HG03469 (cell line): ENCODE measurements around the gene FGFR2.

Experiments used
- ATAC-seq: cut with Tn5 transposase; IDR thresholded peaks from one replicate; pipeline ENCODE4 v1.9.1; 2021; ENCODE audit warnings: mild to moderate bottlenecking, moderate library complexity, moderate number of reproducible peaks; ENCODE audit not compliant: unreplicated experiment

FGFR2 gene

GRCh38 chr10:121497513-121498470 lies 100.5 kb downstream of the FGFR2 start:
- ATAC-seq: no peak

- no peak for ATAC-seq
These were observed 102.5 kb downstream of the FGFR2 start for GRCh38 chr10:121495719-121496118.

DNA sequence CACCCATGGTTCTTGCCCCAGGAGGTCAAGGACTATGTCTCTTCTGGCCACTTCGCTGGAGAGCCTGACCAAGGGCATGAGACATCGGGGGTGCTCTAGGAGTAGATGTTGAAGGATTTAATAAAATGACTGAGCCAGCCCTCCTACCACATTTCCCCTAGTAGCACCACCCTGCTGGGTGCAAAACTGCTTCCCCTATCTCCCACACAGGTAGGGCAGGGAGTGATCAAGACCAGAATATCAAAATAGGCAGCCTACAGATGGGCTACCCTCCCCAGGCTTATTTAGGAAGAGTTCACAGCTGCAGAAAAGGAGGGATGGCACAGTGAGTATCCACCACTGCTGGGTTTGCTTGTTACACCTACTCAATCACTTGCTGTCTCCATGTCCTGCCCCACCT lies 103.9 kb downstream of the FGFR2 start:
- no peak for ATAC-seq

DNA sequence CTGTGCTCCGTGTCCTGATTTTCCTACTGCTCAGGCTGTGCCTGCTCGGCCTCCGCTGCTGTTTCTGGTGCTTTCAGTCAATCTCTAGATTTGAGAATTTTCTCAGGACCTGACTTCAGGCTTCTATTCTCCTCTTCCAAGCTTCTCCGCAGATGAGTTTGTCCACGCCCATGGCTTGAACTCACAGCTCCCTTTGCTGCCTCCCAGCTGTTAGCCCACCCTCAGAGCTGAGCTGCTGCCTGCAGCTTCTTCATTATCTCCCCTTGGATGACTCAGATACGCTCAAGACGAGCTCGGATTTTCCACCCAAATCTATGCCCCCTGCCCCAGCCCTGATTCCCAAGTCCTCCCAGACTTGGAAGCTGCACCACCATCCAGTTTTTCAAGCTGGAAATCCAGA lies 104.7 kb downstream of the FGFR2 start:
- ATAC-seq: no peak

GRCh38 chr10:121490871-121491519 lies 107.2 kb downstream of the FGFR2 start:
- ATAC-seq: no peak

DNA sequence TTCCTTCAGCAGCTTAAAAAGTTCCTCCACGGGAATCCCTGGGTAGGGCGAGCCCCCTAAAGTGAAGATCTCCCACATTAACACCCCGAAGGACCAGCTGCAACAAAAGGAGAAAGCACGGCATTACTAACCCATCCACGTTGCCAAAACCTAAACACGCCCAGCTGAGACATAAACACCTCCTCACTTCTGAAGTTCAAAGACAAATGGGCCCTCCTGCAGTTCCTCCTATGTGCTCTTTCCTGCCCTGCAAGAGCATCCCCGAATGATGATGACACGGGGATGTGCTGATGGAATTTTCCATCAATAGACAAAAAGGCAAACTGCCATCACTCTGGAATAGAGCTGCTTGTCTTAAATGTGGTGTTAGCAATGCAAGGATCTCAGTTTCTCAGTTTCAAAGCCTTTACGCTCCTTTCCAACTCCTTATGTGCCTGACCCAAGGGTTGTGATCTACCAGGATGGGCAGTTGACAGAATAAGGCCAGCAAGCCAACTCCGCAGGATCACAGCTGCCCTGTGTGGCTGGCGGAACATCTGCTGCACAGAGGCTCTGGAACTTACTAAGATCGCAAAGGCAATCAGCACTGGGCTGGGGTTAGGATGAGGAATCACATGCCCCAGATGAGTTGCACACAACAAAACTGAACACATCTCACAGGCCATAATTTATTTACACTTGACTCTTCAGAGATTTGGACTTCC lies 112.7 kb downstream of the FGFR2 start:
- ATAC-seq: no peak

DNA sequence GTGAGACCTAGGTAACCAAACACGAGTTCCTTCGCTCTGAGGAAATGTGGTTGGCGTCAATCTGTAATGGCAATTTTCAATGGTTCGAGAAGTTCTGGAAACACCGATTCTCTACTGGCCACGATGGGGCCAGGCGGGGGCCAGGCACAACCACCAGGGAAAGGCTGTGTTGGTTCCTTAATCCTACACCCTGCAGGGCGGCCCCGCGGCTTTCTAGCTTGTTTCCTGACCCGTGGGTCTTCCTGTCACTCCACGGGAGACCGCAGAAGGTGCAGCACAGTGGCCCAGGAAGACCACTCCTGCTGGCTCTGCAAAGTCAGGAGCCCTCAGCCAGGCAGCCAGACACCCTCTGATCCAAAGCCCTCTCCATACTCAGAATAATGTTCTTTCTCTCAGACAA lies 113.4 kb downstream of the FGFR2 start:
- no peak for ATAC-seq

DNA sequence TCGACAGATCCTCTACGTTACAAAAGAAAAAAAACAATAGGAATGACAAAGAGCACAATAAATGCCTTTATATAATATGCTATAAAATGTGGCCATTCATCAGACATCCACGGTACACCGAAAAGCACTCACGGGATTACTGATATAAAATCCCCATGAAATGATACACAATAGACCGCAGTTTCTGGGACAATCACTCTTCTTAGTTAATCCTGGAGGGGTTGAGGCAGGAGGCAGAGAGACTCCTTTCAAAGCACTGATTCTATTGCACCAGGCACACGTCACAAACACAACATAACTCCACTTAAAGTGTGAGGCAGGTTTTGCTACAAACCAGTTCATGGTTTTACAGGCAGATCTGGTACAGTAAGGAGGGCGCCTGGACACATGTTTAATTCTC lies 113.8 kb downstream of the FGFR2 start:
- no peak for ATAC-seq

DNA sequence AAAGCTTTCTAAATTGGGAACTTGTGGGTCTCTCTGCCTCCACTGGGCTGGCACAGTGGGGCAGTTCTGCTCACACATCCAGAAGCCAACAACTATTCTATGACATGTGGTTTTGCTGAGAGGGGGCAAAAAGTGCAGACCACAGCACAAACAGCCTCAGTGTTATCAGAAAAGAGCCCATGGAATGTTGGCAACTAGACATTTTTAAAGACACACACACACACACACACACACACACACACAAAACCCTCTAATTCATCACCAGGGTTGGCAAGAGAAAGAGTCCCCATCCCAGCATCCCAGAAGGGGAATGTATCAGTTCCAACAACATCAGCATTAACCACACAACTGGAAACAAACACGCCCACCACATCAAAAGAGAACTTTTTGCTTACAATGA lies 117.1 kb downstream of the FGFR2 start:
- no peak for ATAC-seq

DNA sequence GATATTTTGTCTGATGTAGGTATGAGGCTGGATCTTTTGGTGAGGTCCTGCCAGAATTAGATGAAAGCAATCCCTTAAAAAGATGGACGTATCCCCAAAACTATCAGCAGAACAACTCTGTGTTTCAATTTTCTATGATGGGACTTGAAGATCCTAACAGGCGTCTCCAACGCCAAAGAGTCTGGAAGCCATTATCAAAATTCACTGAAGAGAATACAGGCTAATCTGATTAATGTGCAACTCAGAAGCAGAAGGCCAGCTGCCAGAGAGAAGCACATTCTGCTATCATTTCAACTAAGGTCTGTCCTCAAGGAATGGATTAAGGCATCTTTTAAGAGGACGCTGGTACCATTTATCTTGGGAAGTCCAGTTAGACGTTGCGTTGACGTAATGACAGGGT lies 119.7 kb downstream of the FGFR2 start:
- no peak for ATAC-seq

GRCh38 chr10:121469797-121470606 lies 128.2 kb downstream of the FGFR2 start:
- ATAC-seq: no peak

DNA sequence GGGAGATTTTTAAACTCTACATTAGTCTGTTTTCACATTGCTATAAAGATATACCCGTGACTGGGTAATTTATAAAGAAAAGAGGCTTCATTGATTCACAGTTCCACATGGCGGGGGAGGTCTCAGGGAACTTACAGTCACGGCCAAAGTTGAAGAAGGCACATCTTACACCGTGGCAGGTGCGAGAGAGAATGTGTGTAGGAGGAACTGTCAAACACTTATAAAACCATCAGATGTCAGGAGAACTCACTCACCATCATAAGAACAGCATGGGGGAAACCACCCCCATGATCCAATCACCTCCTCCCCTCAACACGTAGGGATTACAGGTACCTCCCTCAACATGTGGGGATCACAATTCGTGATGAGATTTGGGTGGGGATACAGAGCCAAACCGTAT lies 129.5 kb downstream of the FGFR2 start:
- ATAC-seq: no peak

GRCh38 chr10:121466424-121466823 lies 131.8 kb downstream of the FGFR2 start:
- ATAC-seq: no peak

- ATAC-seq: no peak
These were observed 133.0 kb downstream of the FGFR2 start for GRCh38 chr10:121465215-121465614.

DNA sequence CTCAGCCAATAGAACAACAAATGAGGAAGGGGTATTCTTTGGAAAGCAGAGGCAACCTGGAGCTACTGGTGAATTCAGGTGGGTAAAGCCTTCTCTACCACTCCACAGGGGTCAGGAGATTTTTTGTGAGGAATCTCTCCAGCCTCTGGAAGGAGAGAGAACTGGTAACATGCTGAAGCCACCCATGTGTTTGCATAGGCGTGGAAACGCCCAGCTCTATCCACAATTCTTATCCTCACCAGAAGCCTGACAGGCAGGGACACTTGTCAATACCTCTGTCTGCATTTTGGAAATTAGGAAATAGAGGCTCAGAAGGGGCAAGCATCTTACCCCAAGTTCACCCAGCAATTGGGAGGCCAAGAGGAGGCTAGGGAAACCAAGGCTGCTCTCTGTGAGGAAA lies 133.7 kb downstream of the FGFR2 start:
- ATAC-seq: no peak

- no peak for ATAC-seq
These were observed 135.3 kb downstream of the FGFR2 start for GRCh38 chr10:121462955-121463354.

GRCh38 chr10:121462281-121462680 lies 136.0 kb downstream of the FGFR2 start:
- no peak for ATAC-seq

- no peak for ATAC-seq
These were observed 136.9 kb downstream of the FGFR2 start for GRCh38 chr10:121461307-121461706.

DNA sequence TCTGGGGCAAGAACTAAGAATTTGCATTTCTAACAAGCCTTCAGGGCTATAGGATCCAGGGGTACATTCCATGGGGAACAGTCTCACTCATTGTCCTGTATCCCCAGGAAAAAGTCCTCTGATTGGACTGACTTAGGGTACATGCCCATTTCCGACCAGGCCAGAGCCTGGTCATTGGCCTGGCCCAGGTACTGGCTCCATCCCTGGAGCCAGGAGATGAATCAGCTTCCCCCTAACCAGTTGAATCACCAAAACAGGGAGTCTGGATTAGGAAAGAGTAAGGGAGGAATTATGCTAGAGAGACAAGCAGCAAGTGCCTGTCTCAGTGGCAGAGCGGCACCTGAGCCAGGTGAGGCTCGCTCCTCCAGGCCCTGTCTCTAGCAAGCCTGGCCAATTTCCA lies 137.5 kb downstream of the FGFR2 start:
- ATAC-seq: no peak

GRCh38 chr10:121459622-121460453 lies 138.4 kb downstream of the FGFR2 start:
- ATAC-seq: no peak
